RWPE1 (cell line): ENCODE results near the gene NCAM2.

Experiments used
- CTCF ChIA-PET: fragments of 350-600 bp; sonication (Branson Sonifier 250); formaldehyde crosslinking; extraction: SDS; loops from one replicate; lab custom pipeline; 2021; lab: Yijun Ruan, JAX
- POLR2A ChIA-PET: fragments of 400-600 bp; formaldehyde crosslinking; extraction: SDS; loops from one replicate; lab custom pipeline; 2020; ENCODE audit warnings: antibody characterized with exemption; ENCODE audit not compliant: low non-redundant PET; lab: Yijun Ruan, JAX
- DNase-seq: peaks from one replicate; pipeline ENCODE4 v3.0.0; 2012; ENCODE audit warnings: low spot score
- H3K27ac ChIP-seq: fragments of 450-650 bp; 2 replicates; pipeline ENCODE4 v1.5.1; 2017
- TF ChIP-seq, protein P1 (sequence below): fragments of 450-650 bp; conservative IDR thresholded peaks from 2 replicates; pipeline ENCODE4 v1.5.1; 2017; ENCODE audit warnings: low read depth, mild to moderate bottlenecking

The NCAM2 gene

DNA sequence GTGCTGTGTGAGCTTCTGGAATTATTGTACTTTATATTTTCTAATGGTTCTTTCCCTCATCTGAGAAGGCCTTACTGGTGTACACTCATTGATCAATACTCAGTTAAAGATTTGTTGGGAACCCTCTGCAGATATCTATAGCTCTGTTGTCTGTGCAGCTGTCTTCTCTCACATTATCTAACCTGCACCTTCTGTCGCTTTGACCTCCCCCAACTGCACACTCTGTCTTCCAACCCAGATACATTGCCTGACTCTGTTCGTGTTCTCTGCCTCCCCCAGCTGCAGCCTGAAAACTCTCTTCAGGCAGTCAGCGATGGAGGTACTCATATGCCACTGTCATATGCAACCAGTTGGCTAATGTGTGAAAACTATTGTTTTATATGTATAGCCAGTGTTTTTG, 334.3 kb downstream of the NCAM2 start:
- POLR2A ChIA-PET, result no interaction called here
- TF ChIP-seq, protein P1, sequence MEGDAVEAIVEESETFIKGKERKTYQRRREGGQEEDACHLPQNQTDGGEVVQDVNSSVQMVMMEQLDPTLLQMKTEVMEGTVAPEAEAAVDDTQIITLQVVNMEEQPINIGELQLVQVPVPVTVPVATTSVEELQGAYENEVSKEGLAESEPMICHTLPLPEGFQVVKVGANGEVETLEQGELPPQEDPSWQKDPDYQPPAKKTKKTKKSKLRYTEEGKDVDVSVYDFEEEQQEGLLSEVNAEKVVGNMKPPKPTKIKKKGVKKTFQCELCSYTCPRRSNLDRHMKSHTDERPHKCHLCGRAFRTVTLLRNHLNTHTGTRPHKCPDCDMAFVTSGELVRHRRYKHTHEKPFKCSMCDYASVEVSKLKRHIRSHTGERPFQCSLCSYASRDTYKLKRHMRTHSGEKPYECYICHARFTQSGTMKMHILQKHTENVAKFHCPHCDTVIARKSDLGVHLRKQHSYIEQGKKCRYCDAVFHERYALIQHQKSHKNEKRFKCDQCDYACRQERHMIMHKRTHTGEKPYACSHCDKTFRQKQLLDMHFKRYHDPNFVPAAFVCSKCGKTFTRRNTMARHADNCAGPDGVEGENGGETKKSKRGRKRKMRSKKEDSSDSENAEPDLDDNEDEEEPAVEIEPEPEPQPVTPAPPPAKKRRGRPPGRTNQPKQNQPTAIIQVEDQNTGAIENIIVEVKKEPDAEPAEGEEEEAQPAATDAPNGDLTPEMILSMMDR, result no peak
- CTCF ChIA-PET, result interaction anchor here (0.6 kb wide), 1 partner anchor 423 kb away, joined by 4 read pairs; no protein-coding TSS in a partner anchor
- no peak for DNase-seq
- no peak overlapping the region for H3K27ac ChIP-seq

DNA sequence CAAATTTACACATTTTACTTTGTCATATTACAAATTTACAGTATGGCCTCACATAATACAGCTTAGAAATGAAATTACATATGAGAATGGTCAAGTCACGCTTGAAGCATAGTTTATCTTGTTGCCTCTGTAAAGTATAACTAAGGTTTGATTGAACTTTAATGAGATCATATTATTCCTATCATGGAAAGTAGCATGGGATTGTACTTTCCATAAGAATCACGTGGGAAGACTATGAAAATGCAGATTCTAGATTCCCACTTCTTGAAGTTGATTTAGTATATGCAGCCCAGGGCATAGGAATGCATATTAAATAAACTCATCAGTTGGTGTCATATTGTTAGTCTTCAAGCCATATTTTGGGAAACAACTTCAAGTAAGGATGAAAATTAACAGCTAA, 342.8 kb downstream of the NCAM2 start:
- ChIA-PET POLR2A (no interaction called here), CTCF (no interaction called here)
- no peak overlapping the region for H3K27ac ChIP-seq
- TF ChIP-seq, protein P1, result no peak
- DNase-seq, result no peak

DNA sequence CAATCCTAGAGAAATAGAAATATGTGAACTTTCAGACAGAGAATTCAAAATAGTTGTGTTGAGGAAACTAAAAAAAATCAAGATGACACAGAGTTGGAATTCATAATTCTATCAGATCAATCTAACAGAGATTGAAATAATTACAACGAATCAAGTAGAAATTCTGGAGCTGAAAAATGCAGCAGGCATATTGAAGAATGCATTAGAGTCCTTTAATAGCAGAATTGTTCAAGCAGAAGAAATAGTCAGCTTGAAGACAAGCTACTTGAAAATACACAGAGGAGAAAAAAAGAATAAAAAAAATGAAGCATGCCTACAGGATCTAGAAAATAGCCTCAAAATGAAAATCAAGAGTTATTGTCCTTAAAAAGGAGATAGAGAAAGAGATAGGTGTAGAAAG, 347.1 kb downstream of the NCAM2 start:
- CTCF ChIA-PET, result no interaction called here

DNA sequence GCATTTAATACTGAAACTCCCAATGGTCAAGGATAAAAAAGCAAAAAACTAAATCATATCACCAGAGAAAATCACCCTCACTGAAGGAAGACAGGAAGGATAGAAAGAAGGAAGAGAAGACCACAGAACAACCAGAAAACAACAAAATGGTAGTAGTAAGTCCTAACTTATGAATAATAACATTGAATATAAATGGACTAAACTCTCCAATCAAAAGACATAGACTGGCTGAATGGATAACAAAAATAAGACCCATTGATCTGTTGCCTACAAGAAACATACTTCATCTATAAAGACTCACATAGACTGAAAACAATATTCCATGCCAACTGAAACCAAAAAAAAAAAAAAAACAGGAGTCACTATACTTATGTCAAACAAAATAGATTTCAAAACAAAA, 347.7 kb downstream of the NCAM2 start:
- POLR2A ChIA-PET, result no interaction called here

More for the DNA sequence above, 347.1 kb downstream of the NCAM2 start:
- no peak for DNase-seq
- POLR2A ChIA-PET, result no interaction called here
- no peak overlapping the region for H3K27ac ChIP-seq
- TF ChIP-seq, protein P1, result no peak

DNA sequence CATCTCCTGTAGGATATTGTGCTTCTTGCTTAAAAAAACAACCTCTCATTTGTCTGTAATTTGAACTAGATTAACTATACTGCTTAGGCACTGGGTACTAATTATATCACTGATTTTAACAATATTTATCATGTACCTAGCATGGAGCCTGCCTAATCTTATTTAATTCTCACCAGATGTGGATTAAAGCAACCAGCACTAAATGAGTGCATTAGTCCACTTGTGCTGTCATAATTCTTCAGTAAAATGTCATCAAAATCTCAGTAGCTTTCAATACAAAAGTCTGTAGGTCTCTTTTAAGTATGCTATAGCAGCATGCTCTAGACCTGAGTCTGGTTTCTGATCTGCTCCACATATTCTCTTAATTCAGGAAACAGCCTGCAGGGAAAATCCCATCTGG, 368.1 kb downstream of the NCAM2 start:
- no peak for DNase-seq
- no peak overlapping the region for H3K27ac ChIP-seq
- POLR2A ChIA-PET, result no interaction called here
- CTCF ChIA-PET, result no interaction called here
- TF ChIP-seq, protein P1, result no peak

More for the DNA sequence above, 347.7 kb downstream of the NCAM2 start:
- TF ChIP-seq, protein P1, result no peak
- no peak for DNase-seq
- no peak overlapping the region for H3K27ac ChIP-seq
- CTCF ChIA-PET, result no interaction called here

DNA sequence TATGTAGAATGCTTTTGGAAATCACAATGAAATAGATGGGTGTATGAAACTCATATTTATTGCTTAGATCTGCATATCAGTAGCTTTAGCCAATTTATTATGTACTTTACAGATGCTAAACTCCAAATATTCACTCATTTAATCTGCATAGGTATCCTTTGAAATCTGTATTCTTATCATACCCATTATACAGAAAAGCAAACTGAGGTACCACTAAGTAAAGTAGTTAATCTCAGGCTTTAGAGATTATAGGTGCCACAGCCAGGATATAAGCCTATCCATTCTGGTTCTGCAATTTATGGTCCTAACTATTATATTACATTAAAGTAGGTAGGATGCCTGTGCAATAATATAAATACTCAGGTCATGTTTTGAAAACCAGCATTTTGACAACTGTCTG, 369.4 kb downstream of the NCAM2 start:
- CTCF ChIA-PET, result no interaction called here
- TF ChIP-seq, protein P1, result no peak
- H3K27ac ChIP-seq, result no peak overlapping the region
- POLR2A ChIA-PET, result no interaction called here
- DNase-seq, result no peak
